Neutrophil (primary cell): ENCODE results near the gene PTPRD.

Experiments
- H3K27ac ChIP-seq: fragments of 200-600 bp; sonication (generic); 2 replicates; pipeline ENCODE4 v1.5.1; 2016; ENCODE audit warnings: mild to moderate bottlenecking, moderate library complexity
- H3K27me3 ChIP-seq: fragments of 200-600 bp; sonication (generic); 2 replicates; pipeline ENCODE4 v1.6.0; 2016; ENCODE audit warnings: mild to moderate bottlenecking
- H3K36me3 ChIP-seq: fragments of 200-600 bp; sonication (generic); 2 replicates; pipeline ENCODE4 v1.5.1; 2017
- H3K4me1 ChIP-seq, 2 experiments: fragments of 200-600 bp in 1 of 2; sonication (generic) in 1 of 2; 1 replicate in 1 of 2; 2 replicates in 1 of 2; pipeline versions ENCODE4 v1.5.1 to v1.6.1; 2013 to 2016; ENCODE audit warnings: low read depth in 1 of 2, low read length in 1 of 2, mild to moderate bottlenecking in 1 of 2, moderate library complexity in 1 of 2; ENCODE audit not compliant: control insufficient read depth in 1 of 2, insufficient read depth in 1 of 2
- H3K4me3 ChIP-seq, 2 experiments: fragments of 200-600 bp in 1 of 2; sonication (generic) in 1 of 2; 1 replicate in 1 of 2; 2 replicates in 1 of 2; pipeline ENCODE4 v1.5.1; 2013 to 2016; ENCODE audit warnings: low read depth in 1 of 2, low read length in 1 of 2, mild to moderate bottlenecking in 1 of 2, moderate library complexity in 1 of 2
- H3K9me3 ChIP-seq: fragments of 200-600 bp; sonication (generic); 2 replicates; pipeline ENCODE4 v1.5.1; 2016
- CTCF ChIP-seq: fragments of 200-600 bp; sonication (generic); IDR thresholded peaks from 2 replicates; pipeline ENCODE4 v1.5.1; 2016; ENCODE audit warnings: antibody characterized with exemption

The PTPRD gene

GRCh38 chr9:9920425-9921060 is 692.3 kb downstream of the PTPRD start:
- Histone ChIP-seq H3K27ac (no peak overlapping the region), H3K4me3 (no peak overlapping the region), H3K36me3 (no peaks in the 10 kb centered on the region), H3K9me3 (no peaks in the 10 kb centered on the region), H3K4me1 (no peaks in the 10 kb centered on the region), H3K27me3 (no peaks in the 10 kb centered on the region)
- no peak for TF ChIP-seq CTCF

- H3K4me1 ChIP-seq, result no peaks in the 10 kb centered on the region
- no peak overlapping the region for H3K4me3 ChIP-seq
- no peak for TF ChIP-seq CTCF
- H3K27me3 ChIP-seq, result no peaks in the 10 kb centered on the region
- no peaks in the 10 kb centered on the region for H3K36me3 ChIP-seq
- H3K9me3 ChIP-seq, result no peaks in the 10 kb centered on the region
- no peak overlapping the region for H3K27ac ChIP-seq
Measured at GRCh38 chr9:9919174-9919775, 693.5 kb downstream of the PTPRD start.

- Histone ChIP-seq H3K4me1 (no peaks in the 10 kb centered on the region), H3K36me3 (no peaks in the 10 kb centered on the region)
- no peak for TF ChIP-seq CTCF
Measured at GRCh38 chr9:9917400-9917799, 695.4 kb downstream of the PTPRD start.

GRCh38 chr9:9914174-9914573 is 698.6 kb downstream of the PTPRD start:
- Histone ChIP-seq H3K4me1 (no peaks in the 10 kb centered on the region), H3K9me3 (no peaks in the 10 kb centered on the region), H3K27ac (no peak overlapping the region), H3K4me3 (no peak overlapping the region), H3K36me3 (no peaks in the 10 kb centered on the region), H3K27me3 (no peaks in the 10 kb centered on the region)
- no peak for TF ChIP-seq CTCF

More at GRCh38 chr9:9917400-9917799, 695.4 kb downstream of the PTPRD start:
- Histone ChIP-seq H3K27ac (no peak overlapping the region), H3K27me3 (no peaks in the 10 kb centered on the region), H3K4me3 (no peak overlapping the region), H3K9me3 (no peaks in the 10 kb centered on the region)

- Histone ChIP-seq H3K27me3 (no peaks in the 10 kb centered on the region), H3K27ac (no peak overlapping the region), H3K4me3 (no peak overlapping the region), H3K4me1 (no peaks in the 10 kb centered on the region), H3K36me3 (no peaks in the 10 kb centered on the region), H3K9me3 (no peaks in the 10 kb centered on the region)
- TF ChIP-seq CTCF, result no peak
Measured at GRCh38 chr9:9913276-9913832, 699.4 kb downstream of the PTPRD start.
